Glomerular visceral epithelial cell (primary cell): ENCODE results near the gene TMEM169.

Experiments
- DNase-seq: peaks from one replicate; pipeline ENCODE4 v3.0.0-alpha.2; 2016; ENCODE audit errors: extremely low spot score

The TMEM169 gene, protein sequence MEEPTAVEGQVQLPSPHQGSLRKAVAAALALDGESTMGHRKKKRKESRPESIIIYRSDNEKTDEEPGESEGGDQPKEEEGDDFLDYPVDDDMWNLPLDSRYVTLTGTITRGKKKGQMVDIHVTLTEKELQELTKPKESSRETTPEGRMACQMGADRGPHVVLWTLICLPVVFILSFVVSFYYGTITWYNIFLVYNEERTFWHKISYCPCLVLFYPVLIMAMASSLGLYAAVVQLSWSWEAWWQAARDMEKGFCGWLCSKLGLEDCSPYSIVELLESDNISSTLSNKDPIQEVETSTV

DNA sequence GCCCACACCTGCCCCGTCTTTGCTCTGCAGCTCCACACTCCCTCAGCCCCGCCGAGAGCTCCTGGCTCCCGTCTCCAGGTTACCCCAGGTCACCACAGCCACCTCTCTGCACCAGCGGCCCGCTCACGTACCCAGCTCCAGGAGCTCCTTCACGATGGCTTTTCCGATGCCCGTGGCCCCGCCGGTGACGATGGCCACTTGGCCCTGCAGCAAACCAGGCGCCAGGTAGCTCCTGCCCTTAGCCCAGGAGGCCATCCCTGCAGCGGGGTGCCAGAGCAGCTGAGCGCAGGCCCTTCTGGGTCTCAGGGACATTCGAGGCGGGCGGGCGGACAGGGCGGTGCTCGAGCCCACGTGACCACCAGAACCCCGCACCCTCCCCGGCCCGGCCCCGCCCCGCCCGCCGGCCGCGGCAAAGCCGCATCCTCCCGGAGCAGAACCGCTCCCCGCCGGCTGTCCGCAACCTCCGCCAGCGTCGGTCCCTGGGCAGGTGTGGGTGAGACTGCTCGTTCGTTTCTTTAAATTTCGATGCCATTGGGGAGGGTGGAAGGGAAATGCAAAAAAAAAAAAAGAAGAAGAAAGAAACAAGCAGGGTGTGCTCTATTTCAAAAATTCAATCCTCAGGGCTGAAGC lies at the start of gene TMEM169, which contains the start of gene PECR:
TSS of gene TMEM169 (plus strand) at position 433 of the 630 bp plus-strand sequence. CDS start 14,045 bp downstream, outside the sequence.
TSS of gene PECR (minus strand) at position 323 of the 630 bp plus-strand sequence. CDS start at position 255, 68 bp downstream.
- peak; percentile 84 for DNase-seq

GRCh38 chr2:216031960-216032689 lies 49.6 kb upstream of the TMEM169 start:
- DNase-seq, result no peak

- no peak for DNase-seq
Measured at GRCh38 chr2:216033403-216033802, 48.3 kb upstream of the TMEM169 start.

DNA sequence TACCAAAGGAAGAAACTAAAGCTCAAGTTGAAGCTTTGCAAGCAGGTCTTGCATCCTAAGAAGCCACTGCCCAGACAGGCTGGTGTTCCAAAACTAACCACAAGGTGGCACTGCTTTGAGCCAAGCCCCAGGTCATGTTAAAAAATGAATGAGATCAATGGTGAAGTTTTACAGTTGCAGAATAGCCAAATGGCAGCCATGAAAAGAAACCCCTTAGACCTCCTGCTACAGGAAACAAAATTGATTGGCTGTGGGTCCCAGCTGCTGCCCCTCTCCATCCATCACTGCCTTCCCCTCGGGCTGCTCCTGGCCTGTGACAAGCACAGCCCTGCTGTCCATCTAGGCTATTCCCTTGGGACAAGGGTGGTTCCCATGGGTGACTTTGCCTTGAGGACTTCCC lies 47.7 kb upstream of the TMEM169 start:
- peak; percentile 78 for DNase-seq

DNA sequence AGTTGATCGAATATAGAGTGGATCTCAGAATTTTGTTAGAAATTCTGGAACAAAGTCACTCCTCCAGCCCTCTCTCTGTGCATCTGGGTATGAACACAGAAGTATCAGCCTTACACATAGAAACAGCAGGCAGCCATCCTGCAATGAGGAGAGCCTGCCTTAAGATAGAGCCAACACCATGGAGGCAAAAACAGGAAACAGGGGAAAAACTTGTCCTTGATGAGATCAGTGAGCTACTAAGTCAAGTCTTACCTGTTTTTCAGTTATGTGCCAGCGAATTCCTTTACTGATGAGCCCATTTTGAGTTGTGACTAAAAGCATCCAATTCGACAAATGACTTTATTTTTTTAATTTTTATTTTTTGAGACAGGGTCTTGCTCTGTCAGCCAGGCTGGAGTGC lies 41.8 kb upstream of the TMEM169 start:
- no peak for DNase-seq

GRCh38 chr2:216041438-216041837 lies 40.3 kb upstream of the TMEM169 start:
- no peak for DNase-seq

DNA sequence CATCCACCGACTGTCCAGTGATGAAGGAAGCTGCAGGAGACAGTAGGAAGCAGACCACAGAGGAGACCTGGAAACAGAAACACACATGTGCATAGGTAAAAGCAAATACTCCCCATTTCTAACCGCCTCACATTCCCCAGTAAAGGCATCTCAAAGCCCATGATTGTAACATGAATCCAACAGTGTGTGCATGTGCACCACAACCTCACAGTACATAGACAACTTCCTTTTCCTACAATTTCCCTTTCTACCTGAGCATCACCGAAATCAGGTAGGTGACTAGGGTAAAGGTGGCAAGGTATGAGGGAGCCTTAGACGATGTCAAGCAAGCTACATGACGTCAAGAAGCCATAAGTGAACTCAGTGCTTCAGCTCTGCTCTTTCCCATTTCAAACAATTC lies 37.8 kb upstream of the TMEM169 start:
- no peak for DNase-seq

GRCh38 chr2:216044883-216045486 lies 36.7 kb upstream of the TMEM169 start:
- DNase-seq, result no peak

DNA sequence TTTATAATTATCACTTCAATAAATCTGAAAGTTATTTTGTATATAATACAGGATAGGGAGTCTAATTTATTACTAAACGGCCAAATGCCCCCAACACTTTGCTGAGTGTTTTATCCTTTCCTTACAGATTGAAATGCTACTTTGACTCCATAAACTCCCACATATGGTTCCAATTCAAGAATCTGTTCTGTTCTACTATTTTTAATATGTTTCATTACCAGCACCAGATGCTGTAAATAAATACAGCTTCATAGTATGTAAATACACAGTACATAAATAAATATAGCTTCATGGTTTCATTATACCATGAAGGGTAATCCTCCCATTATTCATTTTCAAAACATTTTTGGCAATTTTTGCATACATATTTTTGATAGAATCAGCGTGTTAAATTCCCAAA lies 34.3 kb upstream of the TMEM169 start:
- DNase-seq, result no peak

- no peak for DNase-seq
Measured at GRCh38 chr2:216049452-216049851, 32.3 kb upstream of the TMEM169 start.

GRCh38 chr2:216051350-216051749 lies 30.4 kb upstream of the TMEM169 start:
- no peak for DNase-seq

DNA sequence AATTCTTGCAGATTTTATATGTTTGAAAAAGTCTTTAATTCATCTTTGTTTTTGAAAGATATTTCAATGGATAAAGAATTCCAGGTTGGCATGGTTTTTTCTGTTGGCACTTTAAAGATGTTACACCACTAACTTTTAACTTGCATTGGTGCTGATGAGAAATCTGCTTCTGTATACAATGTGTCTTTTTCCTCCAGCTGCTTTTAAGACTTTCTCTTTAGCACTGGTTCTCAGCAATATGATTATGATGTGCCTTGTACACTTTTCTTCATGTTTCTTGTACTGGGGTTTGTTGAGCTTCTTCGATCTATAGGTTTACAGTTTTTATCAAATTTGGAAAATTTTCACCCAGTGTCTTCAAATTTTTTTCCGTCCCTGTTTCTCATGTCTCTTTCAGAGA lies 29.3 kb upstream of the TMEM169 start:
- DNase-seq, result no peak

DNA sequence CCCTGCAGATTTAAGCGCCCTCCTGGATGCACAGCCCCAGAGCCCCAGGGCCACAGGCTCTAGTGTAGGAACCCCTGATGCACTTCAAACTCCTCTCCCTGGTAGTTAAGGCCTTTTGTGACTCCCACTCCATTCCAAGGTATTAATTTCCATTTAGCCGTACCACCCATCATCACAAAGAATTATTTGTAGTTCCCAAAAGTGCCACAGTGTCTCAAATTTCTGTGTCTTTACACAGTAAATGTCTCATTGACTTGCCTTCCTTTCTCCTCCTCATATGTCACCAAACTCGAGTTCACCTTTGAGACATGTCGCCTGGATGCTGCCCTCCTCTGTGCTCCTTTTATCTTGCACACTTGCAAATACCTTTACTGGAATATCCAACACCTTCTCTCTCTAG lies 26.0 kb upstream of the TMEM169 start:
- no peak for DNase-seq

- no peak for DNase-seq
Measured at GRCh38 chr2:216056739-216057138, 25.0 kb upstream of the TMEM169 start.

DNA sequence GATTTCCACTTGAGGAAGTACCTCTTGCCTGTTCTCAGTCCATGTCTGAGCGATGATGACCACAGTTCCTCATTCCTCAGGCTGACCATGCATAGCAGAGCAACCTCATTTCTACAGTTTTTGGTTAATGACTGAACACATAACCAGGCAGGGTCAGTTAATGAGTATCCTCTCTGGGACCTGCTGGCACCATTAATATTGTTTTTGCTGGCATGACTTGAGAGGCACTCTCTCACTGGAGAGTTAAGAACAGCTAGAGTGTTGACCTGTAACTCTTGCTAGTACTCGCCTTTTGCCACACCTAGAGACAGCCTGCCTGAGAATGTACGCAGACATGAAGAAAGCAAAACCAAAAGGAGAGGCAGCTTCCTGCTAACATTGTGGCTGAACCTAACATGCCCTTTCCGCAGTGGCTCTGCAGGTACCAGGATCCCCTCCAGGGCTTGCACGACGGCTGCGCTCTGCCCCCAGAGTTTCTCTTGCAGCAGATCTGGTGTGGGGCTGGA lies 24.0 kb upstream of the TMEM169 start:
- DNase-seq, result peak; percentile 99

DNA sequence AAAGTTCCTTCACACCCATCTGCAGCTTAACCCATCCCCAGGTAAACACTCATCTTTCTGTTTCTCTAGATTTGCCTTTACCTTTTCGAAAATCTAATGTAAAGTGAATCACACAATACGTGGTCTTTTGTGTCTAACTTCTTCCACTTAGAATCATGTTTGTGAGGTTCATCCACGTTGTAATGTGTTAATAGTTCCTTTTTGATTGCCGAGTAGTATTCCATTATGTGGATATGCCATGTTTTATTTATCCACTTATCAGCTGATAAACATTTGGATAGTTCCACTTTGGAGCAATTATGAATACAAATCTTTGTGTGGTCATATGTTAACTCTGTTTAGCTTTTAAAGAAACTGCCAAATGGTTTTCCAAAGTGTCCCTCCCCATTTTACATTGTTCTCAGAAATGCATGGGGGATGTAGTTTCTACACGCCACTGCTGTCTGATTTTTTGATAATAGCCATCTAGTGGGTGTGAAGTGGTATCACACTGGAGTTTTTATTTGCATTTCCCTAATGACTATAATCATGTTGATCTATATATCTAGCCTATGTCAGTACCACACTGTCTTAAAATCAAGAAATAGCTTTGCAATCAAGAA lies 22.4 kb upstream of the TMEM169 start:
- no peak for DNase-seq

DNA sequence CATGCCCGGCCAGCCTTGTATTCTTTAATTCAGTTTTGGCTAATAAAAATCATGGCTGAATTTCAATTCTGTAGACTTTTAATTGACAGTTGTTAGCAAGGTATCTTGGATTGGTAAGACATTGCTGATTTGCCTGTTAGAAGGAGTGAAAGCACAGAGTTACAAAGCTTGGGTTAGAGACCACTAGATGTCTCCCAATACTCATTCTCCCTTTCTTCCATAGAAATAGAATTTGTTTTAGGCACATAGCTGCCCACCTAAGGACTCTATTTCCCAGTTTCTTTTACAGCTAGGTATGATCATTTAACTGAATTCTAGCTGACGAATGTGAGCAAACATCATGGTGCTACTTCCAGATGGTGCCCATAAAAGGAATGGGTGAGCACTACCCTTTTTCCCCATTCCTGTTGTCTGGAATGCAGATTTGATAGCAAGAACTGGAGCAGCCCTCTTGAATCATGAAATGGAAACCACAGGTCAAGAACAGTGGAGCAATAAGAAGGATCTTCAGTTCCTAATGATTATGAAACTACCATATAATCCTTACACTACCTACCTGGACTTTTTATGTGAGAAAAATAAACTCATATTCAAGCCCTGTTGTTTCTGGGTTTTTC lies 17.6 kb upstream of the TMEM169 start:
- no peak for DNase-seq

GRCh38 chr2:216064665-216065064 lies 17.1 kb upstream of the TMEM169 start:
- no peak for DNase-seq

GRCh38 chr2:216066230-216066629 lies 15.5 kb upstream of the TMEM169 start:
- DNase-seq, result peak; percentile 70

DNA sequence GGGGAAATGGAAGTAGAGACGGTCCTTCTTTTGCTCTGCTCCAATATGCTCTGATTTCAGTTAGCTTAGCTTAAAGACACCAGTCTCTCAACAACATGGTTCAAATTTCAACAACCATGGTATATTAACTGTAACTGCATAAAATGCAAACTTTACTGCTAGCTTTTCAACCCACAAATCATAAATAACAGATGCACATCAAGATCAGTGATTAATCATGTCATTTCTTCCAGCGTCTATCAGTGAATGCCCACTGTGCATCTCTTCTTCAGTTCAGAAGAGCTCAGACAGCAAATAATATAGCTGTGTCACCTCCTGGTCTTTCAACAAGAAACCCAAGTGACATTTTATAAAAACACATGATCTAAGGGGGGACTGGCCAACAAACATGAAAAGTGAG lies 12.7 kb upstream of the TMEM169 start:
- DNase-seq, result no peak

DNA sequence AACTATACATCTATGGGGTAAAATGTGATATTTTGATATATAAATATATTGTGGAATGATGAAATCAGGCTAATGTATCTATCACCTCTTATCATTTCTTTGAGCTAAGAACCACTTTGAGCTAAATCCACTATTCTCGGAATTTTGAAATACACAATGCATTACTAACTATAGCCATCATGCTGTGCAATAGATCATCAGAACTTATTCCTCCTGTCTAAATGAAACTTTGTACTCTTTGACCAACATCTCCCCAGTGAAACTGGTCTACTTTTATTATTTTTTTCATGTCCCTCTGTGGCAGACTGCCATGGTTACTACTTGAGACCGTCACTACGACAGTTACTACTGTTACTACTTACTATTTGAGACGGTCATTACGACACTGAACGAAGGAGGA lies 11.5 kb upstream of the TMEM169 start:
- no peak for DNase-seq
